HepG2 (cell line): ENCODE data around the gene KLF5. TPM values are rescaled to one million over a fixed set of nuclear protein-coding genes. Genes with fewer than 3 reads are reported as not detected.

Experiments used
- BCL6 ChIP-seq: IDR thresholded peaks from 2 replicates; pipeline ENCODE4 v1.6.1; 2016; ENCODE audit warnings: missing genetic modification reagents, missing compliant biosample characterization
- DZIP1 ChIP-seq: sonication (generic); formaldehyde crosslinking; IDR thresholded peaks from 2 replicates; pipeline ENCODE4 v1.5.0; 2020; ENCODE audit warnings: mild to moderate bottlenecking, missing genetic modification reagents
- FOXO4 ChIP-seq: sonication (generic); formaldehyde crosslinking; conservative IDR thresholded peaks from 2 replicates; pipeline ENCODE4 v1.8.1; 2023; ENCODE audit warnings: missing genetic modification reagents
- HIVEP1 ChIP-seq: sonication (generic); formaldehyde crosslinking; IDR thresholded peaks from 2 replicates; pipeline ENCODE4 v1.4.0; 2020; ENCODE audit warnings: mild to moderate bottlenecking, missing genetic modification reagents
- PAF1 ChIP-seq: IDR thresholded peaks from 2 replicates; pipeline ENCODE4 v1.6.1; 2016; ENCODE audit warnings: missing genetic modification reagents, missing compliant biosample characterization
- TBX2 ChIP-seq: sonication (generic); formaldehyde crosslinking; IDR thresholded peaks from 2 replicates; pipeline ENCODE4 v1.5.0; 2020; ENCODE audit warnings: missing genetic modification reagents, mild to moderate bottlenecking, borderline replicate concordance
- THAP9 ChIP-seq: sonication (generic); formaldehyde crosslinking; IDR thresholded peaks from 2 replicates; pipeline ENCODE4; 2020; ENCODE audit warnings: missing genetic modification reagents, mild to moderate bottlenecking, borderline replicate concordance
- TOE1 ChIP-seq: sonication (generic); formaldehyde crosslinking; IDR thresholded peaks from 2 replicates; pipeline ENCODE4 v1.4.0; 2020; ENCODE audit warnings: mild to moderate bottlenecking, missing genetic modification reagents
- ZBTB37 ChIP-seq: sonication (generic); formaldehyde crosslinking; IDR thresholded peaks from 2 replicates; pipeline ENCODE4 v1.4.0; 2020; ENCODE audit warnings: mild to moderate bottlenecking, missing genetic modification reagents
- ZNF350 ChIP-seq: sonication (generic); formaldehyde crosslinking; IDR thresholded peaks from 2 replicates; pipeline ENCODE4 v1.4.0; 2020; ENCODE audit warnings: mild to moderate bottlenecking, low read depth, missing genetic modification reagents, borderline replicate concordance
- ZNF501 ChIP-seq: sonication (generic); formaldehyde crosslinking; IDR thresholded peaks from 2 replicates; pipeline ENCODE4 v1.5.1; 2020; ENCODE audit warnings: mild to moderate bottlenecking, moderate library complexity, missing genetic modification reagents
- ZNF639 ChIP-seq: conservative IDR thresholded peaks from 2 replicates; pipeline ENCODE4 v1.6.1; 2018; ENCODE audit warnings: missing genetic modification reagents
- polyA plus RNA-seq, 8 experiments: library from polyadenylated mRNA; depleted of rRNA in 3 of 8; stranded (reverse) in 7 of 8; unstranded in 1 of 8; fragments of >200 nt; fragmentation: Illumina TruSeq in 4 of 8; extraction: Trizol in 4 of 8; gene quantifications; 2 replicates each; pipeline versions ENCODE4 v1.2.1 to v1.2.3, GENCODE V29; 2011 to 2016; ENCODE audit warnings: low read depth in 4 of 8, missing spikeins in 1 of 8, mixed read lengths in 1 of 8; ENCODE audit not compliant: insufficient read depth in 1 of 8
- total RNA-seq, 5 experiments: library from RNA; depleted of rRNA; stranded (reverse); fragments of >200 nt; fragmentation: Illumina TruSeq; extraction: Trizol; gene quantifications; 2 replicates each; pipeline ENCODE4 v1.2.3, GENCODE V29; 2016; ENCODE audit warnings: low read depth in 1 of 5

KLF5 gene
- total and polyA plus RNA-seq, 2 of the 13 experiments (the other 11 are each of a cell fraction or from before 2014, with no cell fraction given): 1.7 to 9.2 TPM

- TF ChIP-seq DZIP1 (CRISPR knock-in tag) (no peak), ZBTB37 (CRISPR knock-in tag) (no peak), FOXO4 (CRISPR knock-in tag) (no peak), HIVEP1 (CRISPR knock-in tag) (no peak), ZNF501 (CRISPR knock-in tag) (no peak), TOE1 (CRISPR knock-in tag) (no peak), BCL6 (no peak), PAF1 (CRISPR knock-in tag) (no peak), ZNF639 (CRISPR knock-in tag) (no peak), TBX2 (CRISPR knock-in tag) (no peak), ZNF350 (no peak), THAP9 (CRISPR knock-in tag) (no peak)
- TF ChIP-seq, all 625 proteins: peak for 0
Observed at GRCh38 chr13:73065665-73066340, 7.0 kb downstream of the KLF5 start (continued).
